A549 (cell line): ENCODE measurements around the gene RGS6.

Source experiments
- EP300 ChIP-seq, 2 experiments: fragments of >200 bp; sonication (Bioruptor Twin); formaldehyde crosslinking; IDR thresholded peaks; 2 replicates in 1 of 2; 3 replicates in 1 of 2; pipeline ENCODE4 v1.6.1; 2016 to 2017
- KDM1A ChIP-seq: fragments of 200-600 bp; sonication (generic); IDR thresholded peaks from 2 replicates; pipeline ENCODE4 v1.6.1; 2016; ENCODE audit warnings: low read depth, mild to moderate bottlenecking
- POLR2A ChIP-seq: IDR thresholded peaks from 2 replicates; pipeline ENCODE4 v1.6.1; 2012; ENCODE audit warnings: mild to moderate bottlenecking, low read length
- RAD21 ChIP-seq, 2 experiments: fragments of >200 bp in 1 of 2; sonication (Bioruptor Twin) in 1 of 2; formaldehyde crosslinking in 1 of 2; IDR thresholded peaks in 1 of 2; conservative IDR thresholded peaks in 1 of 2; 2 replicates in 1 of 2; 3 replicates in 1 of 2; pipeline ENCODE4 v1.6.1; 2012 to 2018; ENCODE audit warnings: inconsistent platforms in 1 of 2
- RCOR1 ChIP-seq: fragments of 150-350 bp; IDR thresholded peaks from 2 replicates; pipeline ENCODE4 v1.6.1; 2014; ENCODE audit warnings: antibody characterized with exemption, low read length, low read depth
- REST ChIP-seq: fragments of 200-600 bp; sonication (generic); IDR thresholded peaks from 2 replicates; pipeline ENCODE4 v1.6.1; 2016; ENCODE audit warnings: antibody characterized with exemption, mild to moderate bottlenecking, moderate library complexity
- RNF2 ChIP-seq: fragments of 200-600 bp; sonication (generic); IDR thresholded peaks from 2 replicates; pipeline ENCODE4 v1.6.1; 2016; ENCODE audit warnings: low read depth, mild to moderate bottlenecking, antibody characterized with exemption, moderate library complexity, borderline replicate concordance
- ZSCAN20 ChIP-seq: fragments of 250-450 bp; sonication (Bioruptor Pico); IDR thresholded peaks from 2 replicates; pipeline ENCODE4 v1.8.0; 2022; ENCODE audit warnings: mild to moderate bottlenecking, moderate library complexity
- TF ChIP-seq, protein P1 (sequence below): fragments of >200 bp; sonication (Bioruptor Twin); formaldehyde crosslinking; IDR thresholded peaks from 3 replicates; pipeline ENCODE4 v1.6.1; 2016
- TF ChIP-seq, protein P2 (sequence below): fragments of >200 bp; sonication (Bioruptor Twin); formaldehyde crosslinking; IDR thresholded peaks from 3 replicates; pipeline ENCODE4 v1.5.1; 2016

DNA sequence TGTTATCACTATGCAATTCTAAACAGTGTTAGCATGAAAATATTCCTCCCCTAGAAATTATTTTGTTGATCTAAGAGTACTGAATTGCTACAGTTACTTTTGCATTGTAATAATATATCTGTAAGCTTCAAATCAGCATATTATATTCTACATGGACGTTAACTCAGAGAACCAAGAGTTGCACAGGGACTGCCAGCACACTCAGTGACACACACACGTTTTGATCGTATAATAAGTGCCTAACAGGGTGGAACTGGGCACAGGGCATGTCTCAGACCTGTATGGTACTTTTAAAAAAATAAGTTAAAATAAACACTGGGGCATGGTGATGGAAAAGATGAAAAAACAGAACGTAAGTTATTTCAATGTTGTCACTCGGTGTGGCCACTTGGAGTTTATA lies 451.6 kb downstream of the RGS6 start:
- TF ChIP-seq POLR2A (no peak), ZSCAN20 (CRISPR knock-in tag) (no peak), RCOR1 (no peak), KDM1A (no peak), REST (no peak), RAD21 (conservative IDR thresholded peaks at IDR 0.05 in 1 of 2, IDR thresholded peaks at IDR 0.05 in 1 of 2) (no peak), RNF2 (no peak), EP300 (IDR thresholded peaks at IDR 0.05) (no peak)
- TF ChIP-seq, protein P1, sequence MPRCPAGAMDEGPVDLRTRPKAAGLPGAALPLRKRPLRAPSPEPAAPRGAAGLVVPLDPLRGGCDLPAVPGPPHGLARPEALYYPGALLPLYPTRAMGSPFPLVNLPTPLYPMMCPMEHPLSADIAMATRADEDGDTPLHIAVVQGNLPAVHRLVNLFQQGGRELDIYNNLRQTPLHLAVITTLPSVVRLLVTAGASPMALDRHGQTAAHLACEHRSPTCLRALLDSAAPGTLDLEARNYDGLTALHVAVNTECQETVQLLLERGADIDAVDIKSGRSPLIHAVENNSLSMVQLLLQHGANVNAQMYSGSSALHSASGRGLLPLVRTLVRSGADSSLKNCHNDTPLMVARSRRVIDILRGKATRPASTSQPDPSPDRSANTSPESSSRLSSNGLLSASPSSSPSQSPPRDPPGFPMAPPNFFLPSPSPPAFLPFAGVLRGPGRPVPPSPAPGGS, result no peak
- TF ChIP-seq, protein P2, sequence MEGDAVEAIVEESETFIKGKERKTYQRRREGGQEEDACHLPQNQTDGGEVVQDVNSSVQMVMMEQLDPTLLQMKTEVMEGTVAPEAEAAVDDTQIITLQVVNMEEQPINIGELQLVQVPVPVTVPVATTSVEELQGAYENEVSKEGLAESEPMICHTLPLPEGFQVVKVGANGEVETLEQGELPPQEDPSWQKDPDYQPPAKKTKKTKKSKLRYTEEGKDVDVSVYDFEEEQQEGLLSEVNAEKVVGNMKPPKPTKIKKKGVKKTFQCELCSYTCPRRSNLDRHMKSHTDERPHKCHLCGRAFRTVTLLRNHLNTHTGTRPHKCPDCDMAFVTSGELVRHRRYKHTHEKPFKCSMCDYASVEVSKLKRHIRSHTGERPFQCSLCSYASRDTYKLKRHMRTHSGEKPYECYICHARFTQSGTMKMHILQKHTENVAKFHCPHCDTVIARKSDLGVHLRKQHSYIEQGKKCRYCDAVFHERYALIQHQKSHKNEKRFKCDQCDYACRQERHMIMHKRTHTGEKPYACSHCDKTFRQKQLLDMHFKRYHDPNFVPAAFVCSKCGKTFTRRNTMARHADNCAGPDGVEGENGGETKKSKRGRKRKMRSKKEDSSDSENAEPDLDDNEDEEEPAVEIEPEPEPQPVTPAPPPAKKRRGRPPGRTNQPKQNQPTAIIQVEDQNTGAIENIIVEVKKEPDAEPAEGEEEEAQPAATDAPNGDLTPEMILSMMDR, result no peak
